GM21390 (cell line): ENCODE results near the gene MEIOB.
A peak's percentile ranks its signal among the peaks of the same experiment; 100 is the strongest.

Experiments used
- ATAC-seq: cut with Tn5 transposase; IDR thresholded peaks from one replicate; pipeline ENCODE4 v1.9.1; 2021; ENCODE audit not compliant: unreplicated experiment

MEIOB gene

GRCh38 chr16:1832838-1833454 lies 39.0 kb downstream of the MEIOB start:
- ATAC-seq, result no peak

DNA sequence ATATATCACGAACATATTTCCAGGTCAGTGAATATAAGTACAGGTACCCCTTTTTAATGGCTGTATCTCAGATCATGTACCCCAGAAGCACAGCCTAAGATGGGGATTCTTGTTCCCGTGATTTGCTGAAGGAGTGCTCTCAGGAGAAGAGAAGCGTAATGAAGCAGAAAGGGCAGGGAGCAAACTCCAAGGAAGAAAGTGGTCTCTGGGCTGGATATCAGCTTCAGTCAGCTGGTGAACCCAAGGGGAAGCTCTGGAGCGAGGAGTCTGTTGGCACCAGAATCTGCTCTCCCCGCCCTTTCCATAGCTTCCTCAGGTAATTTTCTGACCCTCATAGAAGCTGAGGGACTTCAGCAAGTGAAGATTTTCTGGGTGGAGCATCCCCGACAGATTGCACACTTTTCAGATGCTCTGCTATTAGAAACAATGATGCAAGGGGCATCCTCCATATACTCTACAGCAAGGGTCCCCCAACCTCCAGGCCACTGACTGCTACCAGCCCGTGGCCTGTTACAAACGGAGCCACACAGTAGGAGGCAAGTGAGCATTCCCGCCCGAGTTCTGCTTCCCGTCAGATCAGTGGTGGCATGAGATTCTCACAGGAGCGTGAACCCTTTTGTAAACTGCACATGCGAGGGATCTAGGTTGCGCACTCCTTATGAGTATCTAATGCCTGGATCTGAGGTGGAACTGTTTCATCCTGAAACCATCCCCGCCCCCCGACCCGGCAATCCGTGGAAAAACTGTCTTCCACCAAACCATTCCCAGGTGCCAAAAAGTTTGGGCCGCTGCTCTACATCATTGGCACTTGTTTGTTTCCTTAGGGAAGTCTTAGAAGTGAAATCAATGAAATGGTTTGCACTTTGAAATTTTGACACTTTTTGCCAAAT lies 40.5 kb downstream of the MEIOB start:
- ATAC-seq, result no peak

GRCh38 chr16:1830213-1830612 lies 41.8 kb downstream of the MEIOB start:
- no peak for ATAC-seq

GRCh38 chr16:1828645-1829410 lies 43.1 kb downstream of the MEIOB start:
- no peak for ATAC-seq

GRCh38 chr16:1826691-1827573 lies 45.0 kb downstream of the MEIOB start, which contains the start of the genes FAHD1 and HAGH:
Gene FAHD1, plus strand, starts transcription at chr16:1827206. Its CDS starts 33 bp downstream, at chr16:1827239.
Gene HAGH, minus strand, starts transcription at chr16:1826825. Its CDS starts 38 bp downstream, at chr16:1826787.
- ATAC-seq, result peak; percentile 74

DNA sequence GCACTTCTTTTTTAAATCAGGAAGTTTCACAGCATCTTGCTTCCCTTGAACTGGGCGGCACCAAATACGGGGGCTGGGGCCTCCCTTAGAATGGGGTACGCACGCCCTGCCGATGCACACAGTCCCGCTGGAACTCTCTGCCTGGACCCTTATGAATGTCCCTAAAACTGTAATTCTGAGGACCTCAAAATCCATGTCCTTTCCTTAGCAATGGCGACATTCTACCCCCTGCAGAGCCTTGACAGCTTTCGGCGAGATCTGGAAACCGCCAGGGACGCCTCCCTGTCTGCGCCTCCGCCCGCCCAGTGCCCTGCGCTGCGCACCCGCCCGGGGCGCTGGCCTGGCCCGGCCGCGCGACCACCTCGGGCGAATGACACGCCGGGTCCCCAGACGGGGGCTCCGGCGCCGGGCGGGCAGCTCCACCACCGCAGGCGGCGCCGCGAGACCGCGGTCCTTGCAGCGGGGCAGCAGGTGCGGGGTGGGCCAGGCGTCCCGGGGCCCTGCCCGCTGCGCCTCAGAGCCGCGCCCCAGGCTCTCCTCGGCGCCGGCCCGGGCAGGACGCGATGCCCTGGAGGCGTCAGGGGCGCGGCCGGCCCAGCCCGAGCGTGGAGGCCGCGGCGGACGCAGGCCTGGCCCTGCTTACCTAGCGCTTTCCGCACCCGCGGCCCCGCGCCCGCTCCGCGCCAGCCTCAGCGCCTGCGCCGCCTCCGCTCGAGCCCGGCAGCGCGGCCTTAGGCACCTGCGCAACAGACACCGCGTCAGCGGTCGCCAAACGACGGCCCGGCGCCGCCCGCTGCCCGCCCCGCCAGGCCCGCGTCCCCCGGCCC lies 45.9 kb downstream of the MEIOB start:
- ATAC-seq, result peak; percentile 49

- ATAC-seq, result no peak
Measured at GRCh38 chr16:1825381-1825863, 46.5 kb downstream of the MEIOB start.

GRCh38 chr16:1823821-1824220 lies 48.1 kb downstream of the MEIOB start:
- ATAC-seq, result no peak

- no peak for ATAC-seq
Measured at GRCh38 chr16:1822801-1823200, 49.2 kb downstream of the MEIOB start.

DNA sequence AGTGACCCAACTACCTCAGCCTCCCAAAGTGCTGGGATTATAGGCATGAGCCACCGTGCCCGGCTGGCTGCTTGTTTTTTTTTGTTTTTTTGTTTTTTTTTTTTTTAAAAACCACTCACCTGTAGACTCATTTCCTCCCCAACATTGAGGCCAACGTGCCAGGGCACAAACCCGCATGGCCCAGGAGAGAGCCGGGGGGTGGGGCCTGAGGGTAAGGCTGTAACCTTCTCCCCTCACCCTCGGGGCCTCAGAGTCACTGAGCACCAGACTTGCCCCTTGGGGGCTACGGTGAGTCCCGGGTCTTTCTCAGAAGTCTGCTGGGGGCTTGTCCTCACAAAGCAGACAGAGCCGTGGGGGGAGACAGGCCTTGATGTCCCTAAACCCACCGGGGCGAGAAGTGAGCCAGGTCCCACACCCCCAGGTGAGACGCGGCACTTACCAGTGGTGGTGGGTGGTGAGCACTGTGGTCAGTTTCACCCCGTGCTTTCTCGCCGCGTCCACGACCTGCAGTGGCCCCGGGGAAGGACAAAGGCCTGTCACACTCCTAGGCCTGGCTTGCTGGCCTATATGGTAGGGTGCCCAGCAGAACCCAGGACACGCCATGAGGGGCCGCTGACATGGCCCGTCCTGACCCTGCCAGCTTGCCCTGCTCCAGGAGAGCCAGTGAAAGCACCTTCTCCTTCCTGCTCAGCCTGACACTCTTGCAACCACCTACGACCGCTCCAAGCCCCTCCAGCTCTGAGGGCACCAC lies 49.9 kb downstream of the MEIOB start:
- ATAC-seq, result no peak

DNA sequence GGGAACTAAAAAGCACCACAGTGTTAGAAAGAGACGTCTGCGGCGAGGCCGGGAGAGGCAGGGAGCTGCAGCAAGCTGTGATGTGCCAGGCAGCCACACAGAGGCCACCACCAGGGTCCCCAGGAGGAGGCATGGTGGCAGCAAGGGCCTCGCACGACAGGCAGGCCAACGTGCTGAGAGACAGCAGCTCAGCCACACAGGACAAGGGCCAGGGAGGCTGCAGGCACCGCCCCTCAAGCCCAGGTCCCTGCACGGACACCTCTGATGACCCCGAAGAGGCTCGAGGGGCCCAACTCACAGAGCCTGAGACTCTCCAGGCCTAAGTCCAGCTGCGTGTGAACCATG lies 51.0 kb downstream of the MEIOB start:
- no peak for ATAC-seq

DNA sequence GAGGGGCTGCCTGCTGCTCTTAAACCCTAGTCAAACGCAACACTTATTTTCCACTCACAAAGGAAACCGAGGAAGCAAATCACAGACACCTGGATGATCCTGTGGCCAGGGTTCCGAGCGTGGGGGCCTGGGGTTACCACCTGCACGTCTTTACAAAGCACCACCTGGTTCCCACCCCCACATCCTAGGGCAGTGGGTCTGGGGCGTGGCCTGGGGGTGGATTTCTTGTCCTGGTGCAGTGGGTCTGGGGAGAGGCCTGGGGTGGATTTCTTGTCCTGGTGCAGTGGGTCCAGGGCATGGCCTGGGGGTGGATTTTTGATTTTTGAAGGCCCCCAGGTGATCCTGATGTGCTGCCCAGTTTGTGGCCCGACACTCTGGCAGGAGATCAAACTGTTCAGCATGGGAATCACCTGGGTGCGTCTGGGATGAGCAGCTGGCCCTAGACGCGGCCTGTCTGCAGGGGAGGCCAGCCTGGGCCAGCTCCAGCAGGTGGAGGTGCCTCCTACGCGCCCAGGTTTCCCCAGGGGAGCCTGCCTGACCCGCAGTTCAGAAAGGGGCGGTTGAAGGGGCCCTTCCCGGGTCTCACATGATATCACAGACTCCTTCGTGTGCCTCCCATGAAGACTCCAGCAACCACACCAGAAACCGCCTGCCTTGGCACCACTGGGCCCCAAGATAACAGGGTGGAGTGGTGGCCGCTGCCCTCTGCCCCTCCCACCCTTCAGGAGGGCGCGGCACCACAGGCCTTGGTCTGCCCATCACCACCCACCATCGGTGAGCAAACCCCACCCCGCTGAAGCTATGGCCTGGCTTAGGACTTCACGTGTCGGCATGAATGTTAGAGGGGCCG lies 51.6 kb downstream of the MEIOB start:
- ATAC-seq, result no peak

DNA sequence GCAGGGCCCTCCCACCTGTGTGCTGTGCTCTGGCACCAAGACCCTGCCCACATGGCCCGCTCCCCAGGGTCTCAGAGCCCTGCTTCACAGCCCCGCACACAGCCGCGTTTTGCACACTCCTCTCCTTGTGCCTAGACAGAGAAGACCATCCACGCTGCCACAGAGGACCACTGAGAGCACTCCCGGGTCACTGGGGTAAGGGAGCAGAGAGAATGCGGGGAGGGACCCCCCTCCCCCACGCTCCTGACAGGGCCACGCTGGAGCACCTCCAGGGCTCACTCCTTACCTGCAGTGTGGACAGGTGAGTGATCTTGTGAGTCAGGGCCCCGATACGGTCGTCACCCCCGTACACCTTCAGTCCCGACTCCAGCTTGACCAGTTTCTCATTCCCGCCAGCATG lies 52.4 kb downstream of the MEIOB start:
- ATAC-seq, result no peak

DNA sequence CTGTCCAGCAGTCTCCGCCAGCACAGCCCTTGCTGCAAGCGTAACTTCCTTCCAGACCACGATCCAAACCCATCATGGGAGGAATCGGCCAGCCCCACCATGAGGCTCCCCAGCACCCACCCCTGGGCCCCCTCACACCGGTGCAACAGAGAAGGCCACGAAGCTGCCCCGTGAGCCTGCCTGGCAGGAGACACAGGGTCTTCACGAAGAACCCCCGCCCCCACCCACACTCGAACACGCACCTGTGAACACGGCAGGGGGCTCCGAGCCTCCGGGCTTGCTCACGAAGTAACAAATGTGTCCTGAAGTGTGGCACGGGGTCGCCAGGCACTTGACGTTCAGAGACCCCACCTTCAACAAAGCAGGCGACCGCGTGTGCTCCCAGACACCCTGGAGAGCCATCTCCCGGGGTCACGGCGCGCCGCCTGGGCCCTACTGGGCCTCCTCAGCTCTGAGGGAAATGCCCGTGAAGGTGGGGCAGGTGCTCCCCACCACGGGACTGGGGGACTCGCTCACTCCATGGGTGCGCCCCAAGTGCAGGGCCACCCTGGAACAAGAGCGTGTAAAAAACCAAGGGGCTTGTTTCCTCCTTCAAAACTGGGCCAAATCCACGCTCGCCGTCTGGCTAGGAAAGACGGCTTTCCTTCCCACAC lies 53.0 kb downstream of the MEIOB start:
- ATAC-seq, result no peak

DNA sequence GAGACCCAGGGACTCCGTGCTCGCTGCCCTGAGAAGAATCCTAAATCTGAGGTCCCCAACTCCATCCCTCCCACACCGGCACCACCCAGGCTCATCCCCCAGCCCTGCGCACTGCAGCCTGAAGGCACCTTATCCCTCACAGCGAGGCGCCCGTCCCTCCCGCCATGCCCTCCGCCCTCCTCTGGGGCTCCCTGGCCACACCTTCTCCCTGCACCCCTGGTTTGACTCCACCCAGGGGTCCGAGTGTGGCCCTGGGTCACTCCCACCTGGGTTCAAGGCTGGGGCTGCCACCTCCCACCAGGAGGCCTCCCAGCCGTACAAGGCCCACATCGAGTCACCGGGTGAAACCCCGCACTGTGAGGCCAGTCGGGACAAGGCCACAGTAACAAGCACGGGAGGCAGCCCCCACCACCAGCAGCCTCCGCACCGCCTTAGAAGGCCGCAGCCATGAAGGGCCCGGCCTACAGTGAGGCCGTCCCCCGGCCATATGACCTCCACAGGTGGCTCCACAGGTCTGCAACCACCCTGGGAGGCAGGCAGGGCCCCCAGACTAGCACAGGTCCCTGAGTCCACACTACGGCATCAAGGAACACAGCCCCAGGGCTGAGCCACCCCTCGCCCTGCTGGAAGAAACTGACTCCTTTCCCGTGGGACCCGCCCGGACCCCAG lies 53.6 kb downstream of the MEIOB start:
- no peak for ATAC-seq

DNA sequence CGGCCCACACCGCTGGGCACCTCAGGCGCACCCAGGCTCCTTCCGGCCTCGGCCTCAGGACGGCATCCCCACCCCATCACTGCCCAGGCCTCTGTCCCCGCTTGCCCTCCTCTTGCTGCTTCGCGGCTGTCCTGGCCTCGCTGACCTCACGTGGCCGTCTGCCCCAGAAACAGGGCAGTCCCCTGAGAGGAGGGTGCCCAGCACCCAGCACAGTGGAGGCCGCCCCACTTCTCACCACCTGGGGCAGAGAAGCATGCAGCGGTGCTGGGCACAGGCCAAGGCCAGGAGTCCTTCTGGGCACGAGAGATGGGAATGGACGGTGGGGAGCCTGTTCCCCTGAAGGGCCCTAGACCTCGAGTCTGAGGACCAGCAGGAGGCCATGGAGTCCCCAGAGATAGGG lies 54.2 kb downstream of the MEIOB start:
- no peak for ATAC-seq

- ATAC-seq, result no peak
Measured at GRCh38 chr16:1817276-1817589, 54.7 kb downstream of the MEIOB start.
